HEK293 (cell line): Measurements from ENCODE around the gene TOM1L2.
A peak's percentile ranks its signal among the peaks of the same experiment; 100 is the strongest.

Experiments
- CTCF ChIA-PET: fragments of 350-600 bp; formaldehyde crosslinking; extraction: SDS; loops from one replicate; lab custom pipeline; 2021; ENCODE audit warnings: antibody characterized with exemption; lab: Yijun Ruan, JAX
- POLR2A ChIA-PET: fragments of 300-600 bp; formaldehyde crosslinking; extraction: SDS; loops from one replicate; lab custom pipeline; 2020; ENCODE audit warnings: antibody characterized with exemption, inconsistent platforms; lab: Yijun Ruan, JAX
- H3K27ac ChIP-seq: fragments of 200-500 bp; sonication (Bioruptor generic); 2 replicates; pipeline ENCODE4 v1.5.1; 2014; ENCODE audit warnings: low read depth, low read length, control low read depth, inconsistent platforms; ENCODE audit errors: extremely low read depth
- H3K36me3 ChIP-seq, 2 experiments: fragments of 200-500 bp in 1 of 2; sonication (Bioruptor generic) in 1 of 2; 1 replicate in 1 of 2; 2 replicates in 1 of 2; pipeline ENCODE4 v1.5.1; 2014 to 2017; ENCODE audit warnings: inconsistent platforms in 2 of 2, low read length in 2 of 2; ENCODE audit not compliant: control insufficient read depth in 2 of 2, insufficient read depth in 1 of 2
- H3K4me1 ChIP-seq: fragments of 200-500 bp; sonication (Bioruptor generic); 2 replicates; pipeline ENCODE4 v1.5.1; 2014; ENCODE audit warnings: mild to moderate bottlenecking, low read length, inconsistent platforms; ENCODE audit not compliant: control insufficient read depth, insufficient read depth
- H3K4me3 ChIP-seq: 2 replicates; pipeline ENCODE4 v1.5.1; 2011; ENCODE audit warnings: low read depth, mild to moderate bottlenecking, control low read depth, low read length, moderate library complexity
- H3K9me3 ChIP-seq: fragments of 200-500 bp; sonication (Bioruptor generic); 2 replicates; pipeline ENCODE4 v1.5.1; 2014; ENCODE audit warnings: low read depth, low read length, inconsistent platforms; ENCODE audit not compliant: control insufficient read depth, insufficient read depth
- GLIS2 ChIP-seq: fragments of 450-650 bp; formaldehyde crosslinking; IDR thresholded peaks from 2 replicates; pipeline ENCODE4 v1.5.1; 2016; ENCODE audit warnings: missing biosample characterization, missing genetic modification characterization
- KLF7 ChIP-seq: fragments of 450-650 bp; formaldehyde crosslinking; IDR thresholded peaks from 2 replicates; pipeline ENCODE4 v1.5.1; 2016; ENCODE audit warnings: missing biosample characterization, missing genetic modification characterization, borderline replicate concordance
- KLF8 ChIP-seq: fragments of 450-650 bp; formaldehyde crosslinking; IDR thresholded peaks from 2 replicates; pipeline ENCODE4 v1.5.1; 2016; ENCODE audit warnings: missing biosample characterization, missing genetic modification characterization
- OSR2 ChIP-seq: fragments of 450-650 bp; formaldehyde crosslinking; IDR thresholded peaks from 2 replicates; pipeline ENCODE4 v1.5.1; 2016; ENCODE audit warnings: missing biosample characterization, missing genetic modification characterization
- PATZ1 ChIP-seq: fragments of 450-650 bp; formaldehyde crosslinking; IDR thresholded peaks from 2 replicates; pipeline ENCODE4 v1.5.1; 2016; ENCODE audit warnings: missing biosample characterization, missing genetic modification characterization
- SP7 ChIP-seq: fragments of 450-650 bp; formaldehyde crosslinking; IDR thresholded peaks from 2 replicates; pipeline ENCODE4 v1.5.1; 2016; ENCODE audit warnings: missing biosample characterization, missing genetic modification characterization
- TSHZ1 ChIP-seq: fragments of 450-650 bp; formaldehyde crosslinking; IDR thresholded peaks from 2 replicates; pipeline ENCODE4 v1.5.1; 2016; ENCODE audit warnings: missing biosample characterization, missing genetic modification characterization, borderline replicate concordance
- WT1 ChIP-seq: fragments of 450-650 bp; formaldehyde crosslinking; IDR thresholded peaks from 2 replicates; pipeline ENCODE4 v1.5.1; 2016; ENCODE audit warnings: missing biosample characterization, missing genetic modification characterization
- ZBTB1 ChIP-seq: fragments of 450-650 bp; formaldehyde crosslinking; IDR thresholded peaks from 2 replicates; pipeline ENCODE4 v1.5.1; 2016; ENCODE audit warnings: missing biosample characterization, missing genetic modification characterization
- ZBTB17 ChIP-seq: fragments of 450-650 bp; formaldehyde crosslinking; IDR thresholded peaks from 2 replicates; pipeline ENCODE4 v1.5.1; 2016; ENCODE audit warnings: missing biosample characterization, missing genetic modification characterization
- ZBTB6 ChIP-seq: fragments of 450-650 bp; formaldehyde crosslinking; IDR thresholded peaks from 2 replicates; pipeline ENCODE4 v1.5.1; 2017; ENCODE audit warnings: missing biosample characterization, missing genetic modification characterization
- ZFP3 ChIP-seq: fragments of 450-650 bp; formaldehyde crosslinking; IDR thresholded peaks from 2 replicates; pipeline ENCODE4 v1.5.1; 2016; ENCODE audit warnings: low read depth, missing biosample characterization, missing genetic modification characterization
- ZNF10 ChIP-seq: fragments of 450-650 bp; formaldehyde crosslinking; IDR thresholded peaks from 2 replicates; pipeline ENCODE4 v1.5.1; 2017; ENCODE audit warnings: missing biosample characterization, missing genetic modification characterization
- ZNF146 ChIP-seq: fragments of 450-650 bp; formaldehyde crosslinking; IDR thresholded peaks from 2 replicates; pipeline ENCODE4 v1.5.1; 2016; ENCODE audit warnings: missing biosample characterization, missing genetic modification characterization
- ZNF16 ChIP-seq: fragments of 450-650 bp; formaldehyde crosslinking; IDR thresholded peaks from 2 replicates; pipeline ENCODE4 v1.5.1; 2016; ENCODE audit warnings: low read depth, missing biosample characterization, missing genetic modification characterization
- ZNF335 ChIP-seq: fragments of 450-650 bp; formaldehyde crosslinking; conservative IDR thresholded peaks from 2 replicates; pipeline ENCODE4 v1.5.1; 2016; ENCODE audit warnings: missing biosample characterization, missing genetic modification characterization
- ZNF366 ChIP-seq: fragments of 450-650 bp; formaldehyde crosslinking; conservative IDR thresholded peaks from 2 replicates; pipeline ENCODE4 v1.5.1; 2016; ENCODE audit warnings: missing biosample characterization, missing genetic modification characterization
- ZNF391 ChIP-seq: fragments of 450-650 bp; formaldehyde crosslinking; IDR thresholded peaks from 2 replicates; pipeline ENCODE4 v1.5.1; 2016; ENCODE audit warnings: low read depth, missing biosample characterization, missing genetic modification characterization, borderline replicate concordance
- ZNF404 ChIP-seq: fragments of 450-650 bp; formaldehyde crosslinking; IDR thresholded peaks from 2 replicates; pipeline ENCODE4 v1.5.1; 2017; ENCODE audit warnings: missing biosample characterization, missing genetic modification characterization
- ZNF473 ChIP-seq: fragments of 450-650 bp; formaldehyde crosslinking; IDR thresholded peaks from 2 replicates; pipeline ENCODE4 v1.5.1; 2017; ENCODE audit warnings: missing biosample characterization, missing genetic modification characterization
- ZNF501 ChIP-seq: fragments of 450-650 bp; formaldehyde crosslinking; IDR thresholded peaks from 2 replicates; pipeline ENCODE4 v1.5.1; 2016; ENCODE audit warnings: missing biosample characterization, missing genetic modification characterization
- ZNF529 ChIP-seq: fragments of 450-650 bp; formaldehyde crosslinking; IDR thresholded peaks from 2 replicates; pipeline ENCODE4 v1.5.1; 2017; ENCODE audit warnings: missing genetic modification characterization, missing biosample characterization; ENCODE audit not compliant: insufficient replicate concordance
- ZNF580 ChIP-seq: fragments of 450-650 bp; formaldehyde crosslinking; IDR thresholded peaks from 2 replicates; pipeline ENCODE4 v1.5.1; 2016; ENCODE audit warnings: missing biosample characterization, missing genetic modification characterization
- ZNF621 ChIP-seq: fragments of 450-650 bp; formaldehyde crosslinking; IDR thresholded peaks from 2 replicates; pipeline ENCODE4 v1.5.1; 2017; ENCODE audit warnings: missing biosample characterization, missing genetic modification characterization
- ZNF660 ChIP-seq: fragments of 450-650 bp; IDR thresholded peaks from 2 replicates; pipeline ENCODE4 v1.5.1; 2018; ENCODE audit warnings: missing biosample characterization, mild to moderate bottlenecking, missing genetic modification characterization
- ZNF664 ChIP-seq: fragments of 450-650 bp; formaldehyde crosslinking; IDR thresholded peaks from 2 replicates; pipeline ENCODE4 v1.5.1; 2016; ENCODE audit warnings: missing biosample characterization, missing genetic modification characterization
- ZNF76 ChIP-seq: fragments of 450-650 bp; formaldehyde crosslinking; IDR thresholded peaks from 2 replicates; pipeline ENCODE4; 2016; ENCODE audit warnings: low read depth, missing biosample characterization, missing genetic modification characterization, borderline replicate concordance
- ZNF768 ChIP-seq: fragments of 450-650 bp; formaldehyde crosslinking; IDR thresholded peaks from 2 replicates; pipeline ENCODE4 v1.5.1; 2018; ENCODE audit warnings: missing biosample characterization, mild to moderate bottlenecking, missing genetic modification characterization
- ZNF843 ChIP-seq: fragments of 450-650 bp; formaldehyde crosslinking; IDR thresholded peaks from 2 replicates; pipeline ENCODE4 v1.5.1; 2016; ENCODE audit warnings: missing biosample characterization, missing genetic modification characterization
- TF ChIP-seq, protein P1 (sequence below): fragments of 450-650 bp; IDR thresholded peaks from 2 replicates; pipeline ENCODE4 v1.5.1; 2018; ENCODE audit warnings: missing biosample characterization, mild to moderate bottlenecking, missing genetic modification characterization

The TOM1L2 gene

GRCh38 chr17:17849845-17850373, 122.3 kb downstream of the TOM1L2 start (continued):
- TF ChIP-seq ZNF768 (tag by site-specific recombination) (no peak), ZNF391 (tag by site-specific recombination) (no peak), OSR2 (tag by site-specific recombination) (peak; percentile 11; the same call in 1 of the 2 replicates), SP7 (peak; percentile 49), ZNF660 (tag by site-specific recombination) (0 out of 2 replicates have a peak, but pooled peaks have one; percentile 12), KLF8 (tag by site-specific recombination) (0 out of 2 replicates have a peak, but pooled peaks have one; percentile 17), ZBTB17 (tag by site-specific recombination) (peak; percentile 16; the same call in 1 of the 2 replicates), ZNF501 (tag by site-specific recombination) (no peak), ZFP3 (tag by site-specific recombination) (no peak), KLF7 (no peak), ZNF843 (tag by site-specific recombination) (no peak), ZNF16 (no peak), ZNF664 (tag by site-specific recombination) (no peak), ZNF580 (tag by site-specific recombination) (no peak), ZNF335 (tag by site-specific recombination) (no peak), ZBTB1 (no peak), TSHZ1 (no peak), ZNF366 (tag by site-specific recombination) (no peak; the same call in 1 of the 2 replicates), GLIS2 (tag by site-specific recombination) (peak; percentile 31; the same call in 1 of the 2 replicates), ZNF404 (tag by site-specific recombination) (no peak), ZNF473 (tag by site-specific recombination) (no peak), ZNF529 (tag by site-specific recombination) (no peak)
- TF ChIP-seq, protein P1, sequence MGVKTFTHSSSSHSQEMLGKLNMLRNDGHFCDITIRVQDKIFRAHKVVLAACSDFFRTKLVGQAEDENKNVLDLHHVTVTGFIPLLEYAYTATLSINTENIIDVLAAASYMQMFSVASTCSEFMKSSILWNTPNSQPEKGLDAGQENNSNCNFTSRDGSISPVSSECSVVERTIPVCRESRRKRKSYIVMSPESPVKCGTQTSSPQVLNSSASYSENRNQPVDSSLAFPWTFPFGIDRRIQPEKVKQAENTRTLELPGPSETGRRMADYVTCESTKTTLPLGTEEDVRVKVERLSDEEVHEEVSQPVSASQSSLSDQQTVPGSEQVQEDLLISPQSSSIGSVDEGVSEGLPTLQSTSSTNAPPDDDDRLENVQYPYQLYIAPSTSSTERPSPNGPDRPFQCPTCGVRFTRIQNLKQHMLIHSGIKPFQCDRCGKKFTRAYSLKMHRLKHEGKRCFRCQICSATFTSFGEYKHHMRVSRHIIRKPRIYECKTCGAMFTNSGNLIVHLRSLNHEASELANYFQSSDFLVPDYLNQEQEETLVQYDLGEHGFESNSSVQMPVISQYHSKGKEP, result peak; percentile 94

DNA sequence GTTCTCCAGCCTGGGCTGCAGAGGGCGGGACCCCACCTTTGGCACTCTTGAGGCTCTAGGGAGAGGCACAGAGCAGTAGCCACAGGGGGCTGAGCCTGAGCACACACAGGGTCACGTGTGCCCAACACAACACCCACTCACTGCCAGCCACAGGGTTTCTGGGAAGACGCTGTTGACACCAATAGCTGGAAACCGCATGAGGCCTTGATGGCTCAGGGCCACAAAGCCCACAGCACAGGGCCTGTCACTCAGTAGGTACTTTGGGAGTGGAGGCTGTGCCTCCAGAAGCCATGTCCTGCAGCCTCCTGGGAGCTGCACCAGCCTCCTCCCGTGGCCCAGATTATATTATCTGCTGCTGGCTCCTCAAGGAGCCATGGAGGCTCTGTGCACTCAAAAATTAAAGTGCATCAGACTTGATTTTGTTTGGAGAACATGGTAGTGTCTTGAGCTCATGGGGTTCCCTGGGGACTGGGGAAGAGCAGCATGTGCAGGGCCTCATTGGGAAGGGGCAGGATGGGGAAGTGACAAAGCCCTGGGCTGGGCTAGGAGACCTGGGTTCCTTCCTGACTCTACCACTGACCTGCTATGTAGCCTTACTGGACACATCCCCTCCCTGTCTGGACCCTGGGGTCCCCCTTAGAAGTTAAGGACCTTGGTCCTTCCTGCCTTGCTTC, 122.9 kb downstream of the TOM1L2 start:
- Histone ChIP-seq H3K27ac (peak overlapping the region; percentile 70), H3K4me3 (no peak overlapping the region), H3K4me1 (peaks cover 25% of the 10 kb centered on the region), H3K9me3 (no peaks in the 10 kb centered on the region), H3K36me3 (peaks cover 0 to 3% of the 10 kb centered on the region in 2 experiments; a peak in 1 of 3 replicates)
- ChIA-PET POLR2A (interaction anchor here (0.6 to 6.2 kb wide), 6 partner anchors 8 to 167 kb away, joined by 3 to 31 read pairs (median 4); partner anchors contain the start of gene SREBF1), CTCF (interaction anchor here (0.6 to 2.5 kb wide), 12 partner anchors 9 to 1652 kb away, joined by 3 to 12 read pairs (median 4); no protein-coding TSS in a partner anchor)
- TF ChIP-seq WT1 (tag by site-specific recombination), result peak; percentile 18; the same call in 1 of the 2 replicates
- TF ChIP-seq ZNF146 (tag by site-specific recombination), result no peak
- TF ChIP-seq PATZ1 (tag by site-specific recombination), result peak; percentile 82
- peak; percentile 91 for TF ChIP-seq ZNF76
- no peak for TF ChIP-seq ZNF621 (tag by site-specific recombination)
- no peak for TF ChIP-seq ZNF10 (tag by site-specific recombination)
- TF ChIP-seq ZBTB6 (tag by site-specific recombination), result peak; percentile 50; the same call in 1 of the 2 replicates
